GM21529 (cell line): ENCODE data around the gene SNTG2.
"Not testable (repeated sequence)": the region's sequence is repeated elsewhere in the genome, so short reads cannot be mapped to it uniquely, and the experiment has no call there.

Experiments used
- ATAC-seq: cut with Tn5 transposase; IDR thresholded peaks from one replicate; pipeline ENCODE4 v1.9.1; 2021; ENCODE audit not compliant: unreplicated experiment

SNTG2 gene

DNA sequence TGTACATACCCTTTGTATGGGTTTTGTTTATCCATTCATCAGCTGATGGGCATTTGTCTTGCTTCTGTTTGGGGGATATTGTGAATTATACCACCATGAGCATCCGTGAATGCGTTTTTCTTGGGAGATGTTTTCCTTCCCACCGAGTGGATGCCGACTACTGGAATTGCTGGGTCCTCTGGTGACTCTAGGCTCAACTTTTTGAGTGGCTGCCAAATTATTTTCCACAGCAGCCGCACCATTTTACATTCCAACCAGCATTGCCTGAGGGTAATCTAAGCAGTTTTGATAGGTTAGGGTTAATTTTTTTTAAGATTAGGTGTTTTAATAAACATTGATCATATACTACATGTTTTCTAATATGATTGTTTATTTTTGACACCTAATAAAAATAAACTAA lies 220.1 kb downstream of the SNTG2 start:
- ATAC-seq = no peak

DNA sequence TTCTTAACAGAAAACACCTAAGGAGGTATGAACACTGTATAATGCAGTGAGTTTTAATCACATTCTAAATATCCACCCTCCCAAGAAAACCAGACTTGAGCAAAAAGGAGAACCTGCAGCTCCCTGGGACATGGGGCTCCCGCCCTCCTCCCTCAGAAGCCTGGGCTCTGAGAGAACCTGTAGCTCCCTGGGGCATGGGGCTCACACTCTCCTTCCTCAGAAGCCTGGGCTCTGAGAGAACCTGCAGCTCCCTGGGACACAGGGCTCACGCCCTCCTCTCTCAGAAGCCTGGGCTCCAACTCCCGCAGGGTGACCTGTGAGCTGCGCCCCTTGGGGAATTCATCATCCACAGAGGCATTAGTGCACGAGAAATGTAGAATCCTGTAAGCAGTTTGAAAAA lies 222.9 kb downstream of the SNTG2 start:
- ATAC-seq = no peak

GRCh38 chr2:1181893-1182292 lies 231.2 kb downstream of the SNTG2 start:
- ATAC-seq = no peak

- no peak for ATAC-seq
These were observed 232.7 kb downstream of the SNTG2 start for GRCh38 chr2:1183300-1183699.

- ATAC-seq = no peak
These were observed 235.8 kb downstream of the SNTG2 start for GRCh38 chr2:1186421-1186820.

DNA sequence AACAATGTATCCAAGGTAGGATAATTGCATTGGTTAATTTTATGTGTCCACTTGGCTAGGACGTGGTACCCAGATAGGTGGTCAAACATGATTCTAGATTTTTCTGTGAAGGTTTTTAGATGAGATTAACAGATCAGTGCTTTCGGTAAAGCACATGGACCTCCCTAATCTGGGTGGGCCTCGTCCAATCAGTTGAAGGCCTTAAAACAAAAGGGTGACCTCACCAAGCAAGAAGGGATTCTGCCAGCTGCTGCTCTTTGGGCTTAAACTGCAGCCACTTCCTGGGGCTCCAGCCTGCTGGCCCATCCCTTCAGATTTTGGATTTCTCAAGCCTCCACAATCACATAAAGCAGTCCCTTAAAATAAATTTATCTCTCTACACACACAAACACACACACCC lies 236.5 kb downstream of the SNTG2 start:
- no peak for ATAC-seq

- ATAC-seq = no peak
These were observed 241.5 kb downstream of the SNTG2 start for GRCh38 chr2:1192121-1192520.

DNA sequence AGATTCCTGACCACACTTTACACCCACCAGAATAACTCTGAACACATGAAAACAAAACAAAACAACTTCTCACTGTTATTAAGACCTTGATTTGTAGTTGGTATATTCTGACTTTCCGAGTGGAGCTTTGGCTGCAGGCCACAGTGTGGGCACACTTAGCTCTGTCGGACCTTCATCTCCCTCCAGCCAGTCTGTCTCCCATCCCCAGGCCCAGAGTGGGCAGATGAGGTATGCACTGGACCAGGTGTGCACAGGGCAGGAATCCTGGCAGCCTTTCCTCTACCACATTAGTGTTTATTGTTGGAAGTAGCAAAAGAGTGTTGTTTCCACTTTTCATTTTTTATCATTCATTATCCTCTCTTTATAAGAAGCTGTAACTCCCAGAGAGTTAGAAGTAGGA lies 243.2 kb downstream of the SNTG2 start:
- no peak for ATAC-seq

- no peak for ATAC-seq
These were observed 253.1 kb downstream of the SNTG2 start for GRCh38 chr2:1203772-1204171.

DNA sequence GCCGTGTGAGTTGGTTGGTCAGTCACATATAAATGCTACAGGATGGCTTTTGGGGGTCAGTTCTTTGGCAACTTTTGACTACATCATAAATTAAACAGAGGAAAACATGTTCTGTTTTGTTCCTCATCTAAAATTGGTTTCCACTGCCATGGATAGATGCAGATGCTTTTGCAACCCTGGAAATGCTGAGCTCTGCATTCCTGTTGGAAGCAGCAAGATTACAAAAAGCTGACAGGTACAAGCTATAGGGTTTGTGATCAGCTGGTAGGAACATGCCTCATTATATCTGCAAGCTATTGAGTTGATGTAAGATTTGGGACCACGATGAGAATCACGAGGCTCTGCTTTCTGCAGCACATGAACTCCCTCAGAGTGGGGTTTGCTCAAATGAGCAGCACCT lies 255.2 kb downstream of the SNTG2 start:
- ATAC-seq = no peak

DNA sequence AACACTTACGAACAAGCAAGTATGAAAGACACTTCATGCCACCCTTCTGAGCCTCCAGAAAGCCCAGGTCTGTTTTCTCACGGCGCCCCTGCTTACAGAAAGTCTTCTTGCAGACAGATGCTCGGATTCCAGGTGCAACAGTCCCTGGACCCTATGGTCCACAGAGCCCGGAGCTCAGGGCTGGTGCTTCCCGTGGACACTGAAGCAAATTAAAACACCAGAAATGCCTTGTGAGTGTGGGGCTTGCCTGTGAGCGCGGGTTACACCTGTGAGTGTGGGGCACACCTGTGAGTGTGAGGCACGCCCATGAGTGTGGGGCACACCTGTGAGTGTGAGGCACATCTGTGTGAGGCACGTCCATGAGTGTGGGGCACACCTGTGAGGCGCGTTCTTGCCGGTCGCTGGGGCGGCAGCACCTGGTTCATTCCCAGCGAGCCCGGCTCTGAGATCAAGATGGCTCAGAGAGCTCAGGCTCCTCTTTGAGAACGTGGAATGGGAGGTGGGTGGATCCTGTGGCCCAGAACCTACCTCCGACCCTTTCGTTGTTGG lies 257.4 kb downstream of the SNTG2 start:
- ATAC-seq = no peak

- no peak for ATAC-seq
These were observed 257.9 kb downstream of the SNTG2 start for GRCh38 chr2:1208522-1208921.

- no peak for ATAC-seq
These were observed 258.6 kb downstream of the SNTG2 start for GRCh38 chr2:1209246-1209645.

DNA sequence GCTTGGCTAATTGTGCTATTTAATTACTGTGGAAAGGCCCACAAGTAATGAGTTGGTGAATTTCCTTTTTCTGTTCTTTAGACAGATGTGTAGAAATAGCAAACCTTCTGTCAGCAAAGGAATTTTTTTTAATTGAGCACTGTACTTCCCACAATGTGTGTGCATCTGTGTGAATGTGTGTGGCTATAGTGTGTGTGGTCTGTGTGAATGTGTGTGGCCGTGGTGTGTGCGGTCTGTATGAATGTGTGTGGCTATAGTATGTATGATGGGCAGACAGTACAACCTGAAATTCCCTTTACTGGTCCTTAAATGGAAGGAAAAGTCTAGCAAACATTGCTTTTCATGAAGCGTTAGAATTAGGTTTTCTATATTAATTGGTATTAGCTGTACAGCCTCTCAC lies 259.1 kb downstream of the SNTG2 start:
- no peak for ATAC-seq

DNA sequence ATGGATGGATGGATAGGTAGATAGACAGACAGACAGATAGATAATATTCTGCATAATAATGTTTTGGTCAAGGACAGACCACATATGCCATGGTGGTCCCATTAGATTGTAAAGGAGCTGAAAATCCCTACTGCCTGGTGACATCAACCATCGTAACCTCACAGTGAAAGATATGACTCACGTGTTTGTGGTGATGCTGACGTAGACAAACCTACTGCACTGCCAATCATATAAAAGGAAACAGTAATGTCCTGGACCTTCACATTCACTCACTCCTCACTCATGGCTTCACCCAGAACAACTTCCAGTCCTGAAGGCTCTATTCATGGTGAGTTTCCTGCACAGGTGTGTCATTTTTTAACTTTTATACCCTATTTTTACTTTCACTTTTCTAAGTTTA lies 259.7 kb downstream of the SNTG2 start:
- no peak for ATAC-seq

DNA sequence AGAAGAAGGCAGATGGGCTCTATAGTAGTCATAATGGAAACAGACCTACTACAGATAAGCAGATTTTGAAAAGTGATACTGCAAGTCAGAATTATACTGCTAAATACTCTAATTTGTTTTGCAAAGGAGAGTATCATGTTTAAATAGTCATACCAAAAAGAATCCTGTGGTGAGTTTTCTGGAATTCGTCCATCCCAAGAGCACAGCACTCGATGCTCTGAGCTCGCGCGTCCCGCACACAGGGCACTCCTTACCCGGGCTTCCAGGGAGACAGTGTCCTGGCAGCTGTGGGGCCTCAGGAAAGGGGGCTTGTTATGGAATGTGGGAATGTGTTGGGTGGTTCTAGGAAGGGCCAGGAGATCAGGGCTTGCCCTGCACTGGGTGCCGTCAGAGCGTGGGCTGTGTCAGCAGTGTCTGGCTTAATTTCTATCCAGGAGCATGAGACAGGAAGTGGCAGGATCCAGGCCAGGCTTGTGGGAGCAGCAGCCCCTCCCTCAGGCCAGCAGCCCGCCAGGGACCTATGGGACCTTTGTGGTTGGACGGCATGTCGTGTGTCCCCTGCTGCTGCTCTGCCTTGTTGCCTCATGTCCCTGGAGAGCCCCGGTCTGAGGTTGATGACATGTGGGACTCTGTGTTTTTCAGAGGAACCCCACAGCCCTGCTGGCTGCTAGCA lies 269.4 kb downstream of the SNTG2 start:
- ATAC-seq = no peak

GRCh38 chr2:1222056-1222455 lies 271.4 kb downstream of the SNTG2 start:
- no peak for ATAC-seq

GRCh38 chr2:1223791-1224190 lies 273.1 kb downstream of the SNTG2 start:
- no peak for ATAC-seq

DNA sequence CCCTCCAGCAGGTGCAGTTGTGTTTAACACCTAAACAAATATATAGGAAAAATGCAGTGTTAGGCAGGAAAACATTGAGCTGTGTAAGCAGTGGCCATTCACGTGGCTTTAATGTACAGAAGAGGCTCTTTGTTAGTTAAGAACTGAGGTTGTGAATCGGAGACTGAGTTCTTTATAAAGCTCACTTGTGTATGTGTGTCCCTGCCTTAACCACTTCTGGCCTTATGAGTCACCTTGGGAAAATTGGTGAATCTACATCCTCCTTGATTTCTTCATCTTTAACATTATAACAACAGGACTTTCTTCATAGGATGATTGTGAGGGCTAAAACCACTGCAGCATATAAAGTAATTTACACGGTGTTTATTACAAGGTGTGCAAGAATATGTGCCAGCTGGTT lies 274.3 kb downstream of the SNTG2 start:
- no peak for ATAC-seq

DNA sequence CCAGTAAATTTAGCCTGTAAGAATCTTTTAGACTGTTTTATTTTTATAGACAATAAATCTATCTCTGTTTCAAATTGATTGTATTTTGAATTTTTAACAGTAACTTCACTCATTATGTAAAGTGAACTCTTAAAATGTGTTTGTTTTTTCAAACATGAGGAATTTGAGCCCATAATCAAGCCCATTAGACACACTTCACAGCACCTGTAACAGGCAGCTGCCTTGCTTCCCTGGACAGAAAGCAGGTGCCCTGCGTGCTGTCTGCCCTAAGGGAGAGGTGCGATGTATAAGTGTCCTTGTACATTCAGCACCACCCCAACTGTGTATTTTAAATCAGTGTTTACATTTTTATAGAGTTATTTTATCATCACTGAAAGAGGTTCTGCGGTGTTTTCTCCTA lies 276.1 kb downstream of the SNTG2 start:
- ATAC-seq = no peak

GRCh38 chr2:1227274-1227900 lies 276.7 kb downstream of the SNTG2 start:
- ATAC-seq = no peak

- not testable (repeated sequence) for ATAC-seq
These were observed 278.9 kb downstream of the SNTG2 start for GRCh38 chr2:1229596-1229995.
